ENCODE data around the gene B4GAT1. TPM values are rescaled to one million over a fixed set of nuclear protein-coding genes. Genes with fewer than 3 reads are reported as not detected.

Gene B4GAT1
- total and polyA plus RNA-seq, 2 of the 13 experiments (the other 11 are each of a cell fraction or from before 2014, with no cell fraction given), result 40.4 to 109 TPM

GRCh38 chr11:66347425-66348276 lies at the start of gene B4GAT1 (continued):
- TF ChIP-seq, protein P1, sequence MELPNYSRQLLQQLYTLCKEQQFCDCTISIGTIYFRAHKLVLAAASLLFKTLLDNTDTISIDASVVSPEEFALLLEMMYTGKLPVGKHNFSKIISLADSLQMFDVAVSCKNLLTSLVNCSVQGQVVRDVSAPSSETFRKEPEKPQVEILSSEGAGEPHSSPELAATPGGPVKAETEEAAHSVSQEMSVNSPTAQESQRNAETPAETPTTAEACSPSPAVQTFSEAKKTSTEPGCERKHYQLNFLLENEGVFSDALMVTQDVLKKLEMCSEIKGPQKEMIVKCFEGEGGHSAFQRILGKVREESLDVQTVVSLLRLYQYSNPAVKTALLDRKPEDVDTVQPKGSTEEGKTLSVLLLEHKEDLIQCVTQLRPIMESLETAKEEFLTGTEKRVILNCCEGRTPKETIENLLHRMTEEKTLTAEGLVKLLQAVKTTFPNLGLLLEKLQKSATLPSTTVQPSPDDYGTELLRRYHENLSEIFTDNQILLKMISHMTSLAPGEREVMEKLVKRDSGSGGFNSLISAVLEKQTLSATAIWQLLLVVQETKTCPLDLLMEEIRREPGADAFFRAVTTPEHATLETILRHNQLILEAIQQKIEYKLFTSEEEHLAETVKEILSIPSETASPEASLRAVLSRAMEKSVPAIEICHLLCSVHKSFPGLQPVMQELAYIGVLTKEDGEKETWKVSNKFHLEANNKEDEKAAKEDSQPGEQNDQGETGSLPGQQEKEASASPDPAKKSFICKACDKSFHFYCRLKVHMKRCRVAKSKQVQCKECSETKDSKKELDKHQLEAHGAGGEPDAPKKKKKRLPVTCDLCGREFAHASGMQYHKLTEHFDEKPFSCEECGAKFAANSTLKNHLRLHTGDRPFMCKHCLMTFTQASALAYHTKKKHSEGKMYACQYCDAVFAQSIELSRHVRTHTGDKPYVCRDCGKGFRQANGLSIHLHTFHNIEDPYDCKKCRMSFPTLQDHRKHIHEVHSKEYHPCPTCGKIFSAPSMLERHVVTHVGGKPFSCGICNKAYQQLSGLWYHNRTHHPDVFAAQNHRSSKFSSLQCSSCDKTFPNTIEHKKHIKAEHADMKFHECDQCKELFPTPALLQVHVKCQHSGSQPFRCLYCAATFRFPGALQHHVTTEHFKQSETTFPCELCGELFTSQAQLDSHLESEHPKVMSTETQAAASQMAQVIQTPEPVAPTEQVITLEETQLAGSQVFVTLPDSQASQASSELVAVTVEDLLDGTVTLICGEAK (IDR thresholded peaks at IDR 0.05), result no peak
- TF ChIP-seq, protein P1 (CRISPR knock-in tag; IDR thresholded peaks at IDR 0.05), result no peak; the same call in 1 of the 2 replicates
- TF ChIP-seq ATF1 (CRISPR knock-in tag; IDR thresholded peaks at IDR 0.05) (no peak), ZNF468 (CRISPR knock-in tag; IDR thresholded peaks at IDR 0.05) (no peak), RNF2 (conservative IDR thresholded peaks at IDR 0.05; ENCODE audit: low read depth) (no peak), DNMT1 (CRISPR knock-in tag; IDR thresholded peaks at IDR 0.05) (no peak), NR0B2 (CRISPR knock-in tag; IDR thresholded peaks at IDR 0.05) (no peak), HNRNPUL1 (IDR thresholded peaks at IDR 0.05; ENCODE audit: low read depth, low read length) (no peak), FOXK2 (IDR thresholded peaks at IDR 0.05) (no peak), RBM22 (optimal IDR thresholded peaks at IDR 0.05; ENCODE audit: low read length) (peak; percentile 93), ZSCAN25 (CRISPR knock-in tag; IDR thresholded peaks at IDR 0.05) (0 out of 2 replicates have a peak, but pooled peaks have one; percentile 20), GLI4 (CRISPR knock-in tag; IDR thresholded peaks at IDR 0.05; ENCODE audit: borderline replicate concordance) (no peak), NFE2L1 (CRISPR knock-in tag; IDR thresholded peaks at IDR 0.05; ENCODE audit: borderline replicate concordance) (no peak), TCF7L2 (IDR thresholded peaks at IDR 0.05; ENCODE audit: low read depth, low read length) (no peak), ZNF792 (CRISPR knock-in tag; IDR thresholded peaks at IDR 0.05) (peak; percentile 55; the same call in 1 of the 2 replicates), RFX3 (CRISPR knock-in tag; IDR thresholded peaks at IDR 0.05) (no peak), ISX (CRISPR knock-in tag; conservative IDR thresholded peaks at IDR 0.05) (no peak), SATB2 (CRISPR knock-in tag; IDR thresholded peaks at IDR 0.05) (no peak)
- TF ChIP-seq, protein P2, sequence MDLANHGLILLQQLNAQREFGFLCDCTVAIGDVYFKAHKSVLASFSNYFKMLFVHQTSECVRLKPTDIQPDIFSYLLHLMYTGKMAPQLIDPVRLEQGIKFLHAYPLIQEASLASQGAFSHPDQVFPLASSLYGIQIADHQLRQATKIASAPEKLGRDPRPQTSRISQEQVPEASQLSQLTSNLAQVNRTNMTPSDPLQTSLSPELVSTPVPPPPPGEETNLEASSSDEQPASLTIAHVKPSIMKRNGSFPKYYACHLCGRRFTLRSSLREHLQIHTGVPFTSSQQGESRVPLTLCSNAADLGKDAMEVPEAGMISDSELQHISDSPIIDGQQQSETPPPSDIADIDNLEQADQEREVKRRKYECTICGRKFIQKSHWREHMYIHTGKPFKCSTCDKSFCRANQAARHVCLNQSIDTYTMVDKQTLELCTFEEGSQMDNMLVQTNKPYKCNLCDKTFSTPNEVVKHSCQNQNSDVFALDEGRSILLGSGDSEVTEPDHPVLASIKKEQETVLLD (CRISPR knock-in tag; IDR thresholded peaks at IDR 0.05; ENCODE audit: low read depth), result peak; percentile 38; the same call in 1 of the 2 replicates
